Subcutaneous abdominal adipose tissue (tissue), 5 donors: ENCODE data around the gene GRM5.
"Not testable (repeated sequence)": the region's sequence is repeated elsewhere in the genome, so short reads cannot be mapped to it uniquely, and the experiment has no call there.

Experiments
- H3K27ac ChIP-seq: one replicate; pipeline ENCODE4 v1.7.0; 2013; ENCODE audit warnings: low read depth, mild to moderate bottlenecking, inconsistent platforms, low read length, moderate library complexity
- H3K27me3 ChIP-seq, 5 donors: one replicate each; pipeline ENCODE4 v1.7.0; 2013; ENCODE audit warnings: low read length in 5 of 5, inconsistent platforms in 1 of 5; ENCODE audit not compliant: control insufficient read depth in 5 of 5, insufficient read depth in 4 of 5
- H3K36me3 ChIP-seq, 5 donors: one replicate each; pipeline ENCODE4 v1.7.0; 2013; ENCODE audit warnings: low read length in 5 of 5; ENCODE audit not compliant: control insufficient read depth in 5 of 5, insufficient read depth in 5 of 5
- H3K4me1 ChIP-seq, 5 donors: one replicate each; pipeline ENCODE4 v1.7.0; 2013; ENCODE audit warnings: low read length in 5 of 5, mild to moderate bottlenecking in 3 of 5, moderate library complexity in 1 of 5; ENCODE audit not compliant: control insufficient read depth in 5 of 5, insufficient read depth in 5 of 5
- H3K4me3 ChIP-seq, 5 donors: one replicate each; pipeline ENCODE4 v1.7.0; 2013; ENCODE audit warnings: low read length in 5 of 5, low read depth in 1 of 5
- H3K9ac ChIP-seq, 5 donors: one replicate each; pipeline ENCODE4 v1.7.0; 2013; ENCODE audit warnings: low read length in 5 of 5, mild to moderate bottlenecking in 4 of 5, moderate library complexity in 3 of 5
- H3K9me3 ChIP-seq, 5 donors: one replicate each; pipeline ENCODE4 v1.7.0; 2013; ENCODE audit warnings: low read length in 5 of 5; ENCODE audit not compliant: control insufficient read depth in 5 of 5
- donor health status: healthy.
- donor health status: healthy.
- donor health status: healthy.
- donor health status: healthy.
- donor health status: healthy.

GRM5 gene

DNA sequence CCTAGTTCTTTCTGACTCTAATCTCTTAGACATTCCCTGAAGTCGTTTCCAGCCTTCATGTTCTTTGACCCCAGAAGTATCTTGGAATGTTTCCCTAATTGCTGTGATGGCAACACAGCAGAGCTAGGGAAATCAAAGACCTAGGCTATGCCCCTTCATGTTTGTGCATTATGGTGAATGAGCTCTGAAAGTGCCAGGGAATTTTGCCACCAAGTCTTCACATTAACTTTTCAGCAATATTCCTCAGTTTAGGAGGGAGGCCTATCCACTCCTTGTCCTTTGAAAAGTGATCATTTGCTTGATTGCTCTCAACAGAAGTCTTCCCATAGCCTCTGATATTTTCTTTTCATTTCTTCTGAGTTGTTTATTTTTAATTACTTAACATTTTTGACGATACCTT is 164.3 kb downstream of the GRM5 start:
- not testable (repeated sequence) for H3K27ac ChIP-seq, H3K27me3 ChIP-seq, H3K9ac ChIP-seq, H3K4me3 ChIP-seq, H3K36me3 ChIP-seq, H3K9me3 ChIP-seq, H3K4me1 ChIP-seq

DNA sequence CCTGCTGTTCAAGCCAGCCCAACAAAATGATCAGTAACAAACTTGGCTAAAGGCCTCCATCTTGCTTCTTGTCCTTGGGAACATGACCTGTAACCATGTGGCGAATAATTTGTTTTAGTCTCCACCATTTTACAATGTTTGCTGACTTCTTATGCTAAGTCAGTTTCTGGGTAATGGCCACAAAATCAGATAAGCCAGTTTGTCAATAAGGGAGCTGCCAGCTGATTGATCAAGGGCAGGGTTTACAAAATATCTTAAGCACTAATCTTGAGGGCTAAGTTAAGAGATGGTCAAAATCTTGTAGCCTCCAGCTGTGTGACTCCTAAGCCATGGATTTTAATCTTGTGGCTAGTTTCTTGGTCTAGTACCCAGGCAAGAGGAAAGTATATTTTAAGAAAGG is 176.9 kb downstream of the GRM5 start:
- H3K36me3 ChIP-seq, H3K4me3 ChIP-seq, H3K27me3 ChIP-seq, H3K9ac ChIP-seq, H3K4me1 ChIP-seq, H3K27ac ChIP-seq: not testable (repeated sequence)
- peaks cover 0 to 26% (median 14%) of the 10 kb centered on the region in 5 donors for H3K9me3 ChIP-seq

DNA sequence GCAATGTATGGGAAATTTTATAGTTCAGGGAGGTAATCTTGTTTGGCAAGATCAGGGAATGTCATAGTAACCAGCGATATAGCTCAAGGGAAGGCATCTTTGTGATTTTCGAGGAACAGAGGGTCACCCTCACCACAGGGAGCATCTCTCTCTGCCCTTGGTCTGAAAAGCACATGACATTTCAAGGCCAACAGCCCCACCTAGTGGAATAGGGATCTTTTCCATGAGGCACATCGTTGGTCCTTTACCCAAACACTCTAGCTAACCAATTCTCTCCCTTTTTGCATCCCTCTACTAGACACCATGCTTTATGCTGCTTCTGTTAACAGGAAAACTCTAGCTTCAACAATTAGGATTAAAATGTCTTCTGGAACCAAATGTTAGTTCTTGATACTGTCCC is 179.0 kb downstream of the GRM5 start:
- peaks cover 0 to 28% (median 14%) of the 10 kb centered on the region in 5 donors for H3K9me3 ChIP-seq
- no peaks in the 10 kb centered on the region for H3K4me1 ChIP-seq
- H3K36me3 ChIP-seq, result no peaks in the 10 kb centered on the region
- no peaks in the 10 kb centered on the region for H3K27me3 ChIP-seq
- no peak overlapping the region for H3K9ac ChIP-seq
- peak overlapping the region in 2 of 5 donors; percentile 15 to 19 for H3K4me3 ChIP-seq
- no peak overlapping the region for H3K27ac ChIP-seq

DNA sequence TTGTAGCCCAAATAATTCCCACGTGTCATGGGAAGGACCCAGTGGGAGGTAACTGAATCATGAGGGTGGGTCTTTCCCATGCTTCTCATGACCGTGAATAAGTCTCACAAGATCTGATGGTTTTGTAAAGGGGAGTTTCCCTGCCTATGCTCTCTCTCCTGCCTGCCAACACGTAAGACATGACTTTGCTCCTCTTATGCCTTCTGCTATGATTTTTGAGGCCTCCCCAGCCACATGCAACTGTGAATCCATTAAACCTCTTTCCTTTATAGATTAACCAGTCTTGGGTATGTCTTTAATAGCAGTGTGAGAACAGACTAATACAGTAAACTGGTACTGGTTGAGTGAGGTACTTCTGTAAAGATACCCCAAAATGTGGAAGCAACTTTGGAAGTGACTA is 183.0 kb downstream of the GRM5 start:
- not testable (repeated sequence) for H3K27me3 ChIP-seq, H3K36me3 ChIP-seq, H3K4me3 ChIP-seq, H3K9ac ChIP-seq, H3K27ac ChIP-seq, H3K4me1 ChIP-seq
- H3K9me3 ChIP-seq, result peaks cover 0 to 25% (median 12%) of the 10 kb centered on the region in 5 donors

DNA sequence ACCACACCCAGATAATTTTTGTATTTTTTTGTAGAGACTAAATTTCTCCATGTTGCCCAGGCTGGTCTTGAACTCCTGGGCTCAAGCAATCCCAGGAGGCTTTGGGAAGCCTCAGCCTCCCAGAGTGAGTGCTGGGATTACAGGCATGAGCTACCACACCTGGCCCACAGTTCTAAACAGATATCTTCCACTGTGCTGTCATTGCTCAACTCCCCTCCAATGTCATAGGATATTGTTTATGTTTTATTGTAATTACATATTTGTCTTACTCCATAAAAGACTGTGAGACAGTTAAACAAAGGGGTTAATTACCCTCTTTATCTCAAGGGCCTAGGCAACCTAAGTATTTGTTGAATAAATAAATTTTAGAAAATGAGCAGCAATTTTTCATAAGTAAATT is 204.2 kb downstream of the GRM5 start:
- Histone ChIP-seq H3K9me3 (no peaks in the 10 kb centered on the region), H3K4me1 (no peaks in the 10 kb centered on the region), H3K36me3 (no peaks in the 10 kb centered on the region), H3K27me3 (no peaks in the 10 kb centered on the region), H3K27ac (no peak overlapping the region), H3K4me3 (no peak overlapping the region), H3K9ac (no peak overlapping the region)

DNA sequence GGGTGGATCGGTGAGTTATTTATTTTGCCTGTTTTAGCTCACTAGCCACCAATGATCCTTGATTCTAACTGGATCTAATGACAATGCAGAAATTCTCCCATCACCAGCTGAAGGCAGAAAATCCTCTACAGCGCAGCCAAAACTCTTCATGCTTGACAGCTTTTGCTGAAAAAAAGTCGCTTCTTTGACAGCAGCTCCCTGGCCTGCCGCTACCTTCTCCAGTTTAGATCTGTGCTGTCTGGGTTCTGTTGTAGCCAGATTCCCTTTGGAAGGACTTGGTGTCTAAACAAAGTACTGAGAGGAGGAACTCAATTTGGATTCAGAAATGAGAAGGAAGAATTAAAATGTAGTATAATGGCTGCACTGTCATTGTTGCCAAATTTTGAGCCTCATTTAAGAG is 205.4 kb downstream of the GRM5 start:
- H3K9me3 ChIP-seq, H3K4me3 ChIP-seq, H3K27ac ChIP-seq, H3K36me3 ChIP-seq, H3K9ac ChIP-seq, H3K27me3 ChIP-seq, H3K4me1 ChIP-seq: not testable (repeated sequence)

DNA sequence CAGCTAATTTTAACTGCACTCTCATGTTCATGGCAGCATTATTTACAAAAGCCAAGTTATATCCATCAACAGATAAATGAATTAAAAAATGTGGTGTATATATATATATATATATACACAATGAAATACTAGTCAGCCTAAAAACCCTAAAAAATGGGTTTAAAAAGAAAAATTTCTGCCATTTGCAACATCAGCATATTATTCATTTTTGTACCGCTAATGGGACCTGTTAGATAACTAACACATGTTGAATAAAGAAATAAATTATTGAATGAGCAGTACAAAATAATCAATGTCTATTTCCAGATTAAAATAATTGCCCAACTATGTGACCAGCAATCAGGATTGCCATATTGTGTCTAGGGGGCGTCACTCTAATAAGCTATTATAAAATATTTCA is 211.8 kb downstream of the GRM5 start:
- not testable (repeated sequence) for H3K9me3 ChIP-seq, H3K9ac ChIP-seq, H3K4me1 ChIP-seq, H3K27me3 ChIP-seq, H3K4me3 ChIP-seq, H3K36me3 ChIP-seq, H3K27ac ChIP-seq

DNA sequence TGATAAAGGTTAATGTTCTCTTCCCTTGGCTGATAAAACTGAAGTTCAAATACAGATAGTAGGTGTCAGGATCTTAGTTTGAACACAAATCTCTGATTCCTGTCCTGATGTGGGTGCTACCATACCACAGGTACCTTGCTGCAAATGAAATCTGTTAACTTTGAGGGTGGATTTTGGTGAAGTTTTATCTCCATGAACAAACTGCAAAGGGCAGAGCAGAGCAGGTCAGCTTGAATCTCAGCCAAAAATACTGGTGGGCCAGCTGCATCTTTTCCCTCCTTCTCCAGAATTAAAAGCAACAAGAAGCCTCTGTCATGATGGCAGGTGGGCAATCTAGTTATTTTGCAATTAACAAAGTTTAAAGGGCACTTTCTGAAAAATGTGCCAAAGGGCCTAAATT is 214.2 kb downstream of the GRM5 start:
- H3K27ac ChIP-seq, H3K27me3 ChIP-seq, H3K9ac ChIP-seq, H3K9me3 ChIP-seq, H3K4me1 ChIP-seq, H3K4me3 ChIP-seq, H3K36me3 ChIP-seq: not testable (repeated sequence)

DNA sequence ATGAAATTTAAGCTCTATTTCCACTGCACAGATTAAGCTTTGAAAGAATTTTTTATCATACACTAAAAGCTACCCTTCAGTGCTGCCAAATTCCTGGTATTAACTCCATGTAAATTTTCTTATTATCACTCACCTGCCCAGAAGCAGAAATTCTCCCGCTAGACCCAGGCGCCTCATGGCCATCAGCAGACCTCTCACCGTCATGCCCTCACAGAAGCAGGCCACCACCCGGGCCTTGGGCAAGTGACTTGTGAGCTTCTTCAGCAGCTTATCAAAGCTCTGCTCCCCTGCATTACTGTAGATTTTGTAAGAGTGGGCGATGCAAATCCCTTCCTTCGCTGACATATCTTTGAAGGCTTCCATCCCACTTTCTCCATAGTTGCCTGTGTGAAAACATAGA is 216.0 kb downstream of the GRM5 start:
- not testable (repeated sequence) for H3K36me3 ChIP-seq, H3K4me3 ChIP-seq, H3K4me1 ChIP-seq, H3K27me3 ChIP-seq, H3K9ac ChIP-seq, H3K27ac ChIP-seq, H3K9me3 ChIP-seq

DNA sequence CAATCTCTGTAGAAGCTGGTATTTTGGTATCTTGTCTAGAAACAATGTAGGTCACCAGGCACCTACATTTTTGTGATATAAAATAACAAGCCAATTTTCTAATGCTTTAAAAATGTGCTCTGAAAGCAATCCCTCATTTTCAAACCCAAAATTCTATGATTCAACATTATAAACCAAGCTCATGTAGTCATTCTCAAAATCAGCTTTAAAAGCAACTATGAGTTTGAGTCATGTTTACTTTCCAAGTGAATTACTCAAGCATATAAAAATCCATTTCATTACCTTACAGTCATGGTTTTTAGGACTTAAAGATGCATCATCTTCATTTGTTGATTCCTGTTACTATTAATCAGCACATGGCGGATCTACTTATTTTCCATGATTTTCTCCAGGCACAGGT is 216.4 kb downstream of the GRM5 start:
- no peak overlapping the region for H3K9ac ChIP-seq
- no peak overlapping the region for H3K4me3 ChIP-seq

DNA sequence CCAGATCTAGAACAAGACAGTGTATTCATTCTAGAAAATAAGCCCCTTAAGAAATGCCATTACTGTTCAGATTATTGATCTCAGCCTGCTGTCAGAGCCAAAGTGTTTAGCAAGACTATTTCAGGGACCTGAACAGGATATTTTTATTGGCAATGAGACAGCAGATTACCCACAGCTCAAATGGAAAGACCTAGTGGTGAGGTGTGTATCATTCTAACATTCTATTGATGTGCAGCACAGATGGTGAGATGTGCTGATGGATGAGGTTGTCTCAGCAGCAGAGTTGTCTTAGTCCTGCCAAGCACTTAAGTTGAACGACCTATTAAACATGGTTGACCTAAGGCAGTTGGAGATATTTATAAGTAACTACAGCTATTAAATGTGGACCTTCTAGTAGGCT is 219.5 kb downstream of the GRM5 start:
- not testable (repeated sequence) for H3K27ac ChIP-seq, H3K27me3 ChIP-seq, H3K9ac ChIP-seq

More for the DNA sequence above, 216.4 kb downstream of the GRM5 start:
- Histone ChIP-seq H3K9me3 (no peaks in the 10 kb centered on the region), H3K36me3 (no peaks in the 10 kb centered on the region), H3K4me1 (no peaks in the 10 kb centered on the region), H3K27ac (no peak overlapping the region), H3K27me3 (no peaks in the 10 kb centered on the region)

More for the DNA sequence above, 219.5 kb downstream of the GRM5 start:
- H3K9me3 ChIP-seq, H3K36me3 ChIP-seq, H3K4me1 ChIP-seq, H3K4me3 ChIP-seq: not testable (repeated sequence)
